ENCODE data around the gene SKP1.

Gene SKP1

GRCh38 chr5:134107779-134108178 is 69.0 kb downstream of the SKP1 start:
- no peak overlapping the region for H3K9ac ChIP-seq (ENCODE audit: low read depth, low read length)
- no peaks in the 10 kb centered on the region for H3K79me2 ChIP-seq (ENCODE audit: insufficient read depth, low read length)
- H4K20me1 ChIP-seq (ENCODE audit: insufficient read depth, low read length), result peaks cover 4% of the 10 kb centered on the region; the same call in 1 of the 2 replicates
- H3K9me3 ChIP-seq (ENCODE audit: insufficient read depth, low read length, severe bottlenecking), result no peaks in the 10 kb centered on the region
- no peak for DNase-seq
- H3K27ac ChIP-seq (ENCODE audit: low read length), result no peak overlapping the region
- no peak overlapping the region for H3K4me3 ChIP-seq (ENCODE audit: low read depth in 1 of 2, low read length in 2 of 2)
- no peak overlapping the region for H2AFZ ChIP-seq (ENCODE audit: low read depth, low read length)
- H3K27me3 ChIP-seq (ENCODE audit: insufficient read depth, low read length, poor library complexity), result peaks cover 8% of the 10 kb centered on the region
- no peak overlapping the region for H3K4me2 ChIP-seq (ENCODE audit: insufficient read depth, low read length)
- no peaks in the 10 kb centered on the region for H3K36me3 ChIP-seq (ENCODE audit: insufficient read depth, low read length)
- TF ChIP-seq CTCF (IDR thresholded peaks at IDR 0.05; ENCODE audit: borderline replicate concordance, extremely low read depth, low read length, poor library complexity, severe bottlenecking) (no peak), EZH2 (IDR thresholded peaks at IDR 0.05; ENCODE audit: borderline replicate concordance, low read depth, low read length, severe bottlenecking) (no peak)
- H3K4me1 ChIP-seq (ENCODE audit: insufficient read depth, low read length), result no peaks in the 10 kb centered on the region
- ATAC-seq (ENCODE audit: insufficient read depth, low read depth), result no peak

GRCh38 chr5:134106991-134107701 is 69.6 kb downstream of the SKP1 start:
- Histone ChIP-seq H3K4me2 (ENCODE audit: insufficient read depth, low read length) (no peak overlapping the region), H4K20me1 (ENCODE audit: insufficient read depth, low read length) (peaks cover 4% of the 10 kb centered on the region; the same call in 1 of the 2 replicates), H3K27ac (ENCODE audit: low read length) (no peak overlapping the region), H3K4me1 (ENCODE audit: insufficient read depth, low read length) (no peaks in the 10 kb centered on the region), H2AFZ (ENCODE audit: low read depth, low read length) (no peak overlapping the region), H3K9ac (ENCODE audit: low read depth, low read length) (no peak overlapping the region), H3K9me3 (ENCODE audit: insufficient read depth, low read length, severe bottlenecking) (no peaks in the 10 kb centered on the region), H3K27me3 (ENCODE audit: insufficient read depth, low read length, poor library complexity) (peaks cover 6% of the 10 kb centered on the region), H3K79me2 (ENCODE audit: insufficient read depth, low read length) (no peaks in the 10 kb centered on the region), H3K4me3 (ENCODE audit: low read depth in 1 of 2, low read length in 2 of 2) (no peak overlapping the region), H3K36me3 (ENCODE audit: insufficient read depth, low read length) (no peaks in the 10 kb centered on the region)
- DNase-seq, result no peak
- no peak for ATAC-seq (ENCODE audit: insufficient read depth, low read depth)
- TF ChIP-seq CTCF (IDR thresholded peaks at IDR 0.05; ENCODE audit: borderline replicate concordance, extremely low read depth, low read length, poor library complexity, severe bottlenecking), result no peak
- no peak for TF ChIP-seq EZH2 (IDR thresholded peaks at IDR 0.05; ENCODE audit: borderline replicate concordance, low read depth, low read length, severe bottlenecking)

GRCh38 chr5:134103998-134104654 is 72.6 kb downstream of the SKP1 start:
- no peaks in the 10 kb centered on the region for H3K79me2 ChIP-seq (ENCODE audit: insufficient read depth, low read length)
- H4K20me1 ChIP-seq (ENCODE audit: insufficient read depth, low read length), result peaks cover 4% of the 10 kb centered on the region; the same call in 1 of the 2 replicates
- no peaks in the 10 kb centered on the region for H3K27me3 ChIP-seq (ENCODE audit: insufficient read depth, low read length, poor library complexity)
- DNase-seq (no peak), ATAC-seq (ENCODE audit: insufficient read depth, low read depth) (no peak)
- no peak overlapping the region for H2AFZ ChIP-seq (ENCODE audit: low read depth, low read length)
- peaks cover 4% of the 10 kb centered on the region; the same call in 1 of the 2 replicates for H3K4me1 ChIP-seq (ENCODE audit: insufficient read depth, low read length)
- H3K9me3 ChIP-seq (ENCODE audit: insufficient read depth, low read length, severe bottlenecking), result no peaks in the 10 kb centered on the region
- no peak overlapping the region for H3K27ac ChIP-seq (ENCODE audit: low read length)
- no peaks in the 10 kb centered on the region for H3K36me3 ChIP-seq (ENCODE audit: insufficient read depth, low read length)
- H3K9ac ChIP-seq (ENCODE audit: low read depth, low read length), result no peak overlapping the region
- TF ChIP-seq EZH2 (IDR thresholded peaks at IDR 0.05; ENCODE audit: borderline replicate concordance, low read depth, low read length, severe bottlenecking), result no peak
- TF ChIP-seq CTCF (IDR thresholded peaks at IDR 0.05; ENCODE audit: borderline replicate concordance, extremely low read depth, low read length, poor library complexity, severe bottlenecking), result no peak
- no peak overlapping the region for H3K4me2 ChIP-seq (ENCODE audit: insufficient read depth, low read length)
- no peak overlapping the region for H3K4me3 ChIP-seq (ENCODE audit: low read depth in 1 of 2, low read length in 2 of 2)
